Rectal smooth muscle tissue (tissue), 1 donor: ENCODE results near the gene CYB5R4.
"Not testable (repeated sequence)": the region's sequence is repeated elsewhere in the genome, so short reads cannot be mapped to it uniquely, and the experiment has no call there.

Experiments
- H3K27ac ChIP-seq: one replicate; pipeline ENCODE4 v1.7.0; 2013; ENCODE audit warnings: low read depth, low read length, inconsistent platforms
- H3K27me3 ChIP-seq: one replicate; pipeline ENCODE4 v1.7.0; 2013; ENCODE audit warnings: low read length; ENCODE audit not compliant: control insufficient read depth, insufficient read depth
- H3K36me3 ChIP-seq: one replicate; pipeline ENCODE4 v1.7.0; 2013; ENCODE audit warnings: low read length; ENCODE audit not compliant: control insufficient read depth, insufficient read depth
- H3K4me1 ChIP-seq: one replicate; pipeline ENCODE4 v1.7.0; 2013; ENCODE audit warnings: low read length; ENCODE audit not compliant: control insufficient read depth, insufficient read depth
- H3K4me3 ChIP-seq: one replicate; pipeline ENCODE4 v1.7.0; 2013; ENCODE audit warnings: low read length
- H3K9ac ChIP-seq: one replicate; pipeline ENCODE4 v1.7.0; 2013; ENCODE audit warnings: low read length

CYB5R4 gene

GRCh38 chr6:83897094-83897493 is 37.6 kb downstream of the CYB5R4 start:
- H3K27ac ChIP-seq, H3K4me1 ChIP-seq, H3K36me3 ChIP-seq, H3K9ac ChIP-seq, H3K4me3 ChIP-seq, H3K27me3 ChIP-seq: not testable (repeated sequence)

- Histone ChIP-seq H3K4me3 (no peak overlapping the region), H3K9ac (no peak overlapping the region), H3K27me3 (no peaks in the 10 kb centered on the region), H3K4me1 (no peaks in the 10 kb centered on the region), H3K36me3 (no peaks in the 10 kb centered on the region), H3K27ac (no peak overlapping the region)
Measured at GRCh38 chr6:83901624-83902023, 42.1 kb downstream of the CYB5R4 start.

DNA sequence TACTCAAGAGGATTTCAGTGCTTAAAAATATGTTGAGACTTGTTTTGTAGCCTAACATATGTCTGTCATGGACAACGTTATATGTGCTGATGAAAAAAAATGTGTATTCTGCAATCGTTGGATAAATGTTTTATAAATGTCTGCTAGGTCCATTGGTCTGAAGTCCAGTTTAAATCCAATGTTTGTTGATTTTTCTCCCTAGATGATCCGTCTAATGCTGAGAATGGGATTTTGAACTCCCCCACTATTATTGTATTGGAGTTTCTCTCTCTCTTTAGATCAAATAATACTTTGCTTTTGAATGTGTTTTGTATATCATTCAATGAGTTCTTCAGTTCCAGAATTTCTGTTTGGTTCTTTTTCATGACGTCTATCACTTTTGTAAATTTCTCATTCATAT is 44.9 kb downstream of the CYB5R4 start:
- Histone ChIP-seq H3K27me3 (no peaks in the 10 kb centered on the region), H3K27ac (no peak overlapping the region), H3K4me1 (no peaks in the 10 kb centered on the region), H3K4me3 (no peak overlapping the region), H3K36me3 (no peaks in the 10 kb centered on the region), H3K9ac (no peak overlapping the region)

DNA sequence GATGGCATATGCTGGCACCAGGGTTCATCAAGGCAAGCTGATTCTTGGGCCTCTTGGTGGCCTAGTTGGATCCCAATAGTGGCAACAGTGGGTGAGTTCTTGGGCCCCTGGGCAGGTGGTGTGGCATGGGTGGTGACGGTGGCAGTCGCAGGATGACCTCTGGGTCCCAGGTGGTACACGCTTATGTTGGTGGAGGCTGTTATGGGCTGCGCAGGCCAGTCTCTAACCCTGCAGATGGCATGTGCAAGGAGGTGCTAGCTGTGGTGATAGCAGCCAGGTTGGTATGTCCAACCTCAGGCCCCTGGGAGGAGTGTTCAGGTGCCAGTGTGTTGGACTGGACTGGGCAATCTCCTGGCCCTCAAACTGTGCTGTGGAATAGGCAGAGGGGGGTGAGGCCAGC is 46.2 kb downstream of the CYB5R4 start:
- Histone ChIP-seq H3K27me3 (no peaks in the 10 kb centered on the region), H3K27ac (no peak overlapping the region), H3K36me3 (no peaks in the 10 kb centered on the region), H3K4me3 (no peak overlapping the region), H3K9ac (no peak overlapping the region), H3K4me1 (no peaks in the 10 kb centered on the region)

- not testable (repeated sequence) for H3K4me3 ChIP-seq, H3K27ac ChIP-seq
Measured at GRCh38 chr6:83907623-83908390, 48.3 kb downstream of the CYB5R4 start.

DNA sequence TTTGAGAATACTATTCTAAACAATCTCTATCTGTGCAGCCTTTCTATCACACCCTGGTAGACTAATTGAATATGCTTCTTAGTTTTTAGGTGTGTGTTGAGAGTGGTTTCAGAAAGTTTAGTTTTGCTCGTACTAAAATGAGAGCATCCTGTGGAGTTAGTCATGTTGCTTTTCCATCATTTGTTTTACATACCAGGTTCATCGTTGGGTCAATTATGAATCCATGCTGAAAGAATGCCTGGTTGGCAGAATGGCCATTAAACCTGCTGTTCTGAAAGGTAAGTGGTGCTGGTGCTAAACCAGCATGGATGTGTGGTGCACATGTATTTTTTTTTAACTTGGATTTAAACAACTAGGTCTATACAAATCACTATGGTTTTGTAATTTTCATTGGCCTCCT is 49.3 kb downstream of the CYB5R4 start:
- Histone ChIP-seq H3K4me1 (no peaks in the 10 kb centered on the region), H3K4me3 (no peak overlapping the region), H3K27ac (no peak overlapping the region), H3K9ac (no peak overlapping the region), H3K36me3 (no peaks in the 10 kb centered on the region), H3K27me3 (no peaks in the 10 kb centered on the region)

More at GRCh38 chr6:83907623-83908390, 48.3 kb downstream of the CYB5R4 start:
- H3K9ac ChIP-seq, H3K4me1 ChIP-seq, H3K27me3 ChIP-seq, H3K36me3 ChIP-seq: not testable (repeated sequence)

DNA sequence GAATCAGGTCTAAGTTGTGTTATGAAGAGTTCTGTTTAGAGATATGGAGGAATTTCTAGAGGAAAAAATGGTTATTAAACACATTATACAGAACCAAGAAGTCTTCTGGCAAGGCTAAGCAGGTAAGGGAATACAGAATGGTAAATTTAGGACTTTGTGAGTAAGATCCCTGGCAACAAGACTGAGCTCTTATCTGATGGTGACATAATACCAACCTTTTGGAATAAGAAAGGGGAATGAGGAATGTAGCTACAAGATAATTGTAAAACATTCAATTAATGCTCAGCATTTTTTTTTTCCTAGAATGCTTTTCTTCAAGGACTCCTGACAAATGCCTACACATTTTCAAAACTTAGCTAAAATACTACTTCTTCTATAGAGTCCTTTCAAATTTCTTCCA is 51.8 kb downstream of the CYB5R4 start:
- no peaks in the 10 kb centered on the region for H3K36me3 ChIP-seq
- no peak overlapping the region for H3K27ac ChIP-seq

DNA sequence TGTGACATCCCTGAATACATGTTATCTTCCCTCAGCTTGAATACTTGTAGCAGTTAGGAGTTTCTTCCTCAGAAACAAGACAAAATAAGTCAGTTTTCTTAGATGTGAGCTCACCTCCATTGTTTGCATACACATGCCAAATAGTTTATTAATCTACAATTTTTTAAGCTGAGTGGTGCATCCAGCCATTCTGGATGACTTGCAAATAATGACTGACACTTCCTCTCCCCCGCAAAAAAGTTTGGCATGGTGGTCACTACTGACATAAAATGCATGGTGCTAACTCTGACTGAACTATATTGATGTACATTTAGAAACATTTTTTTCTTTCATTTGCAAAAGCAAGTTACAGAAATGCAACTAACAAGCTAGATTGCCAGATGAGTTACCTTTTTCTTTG is 55.5 kb downstream of the CYB5R4 start:
- no peak overlapping the region for H3K27ac ChIP-seq
- H3K4me1 ChIP-seq: no peaks in the 10 kb centered on the region
- H3K36me3 ChIP-seq: no peaks in the 10 kb centered on the region
- no peaks in the 10 kb centered on the region for H3K27me3 ChIP-seq
- no peak overlapping the region for H3K4me3 ChIP-seq
- H3K9ac ChIP-seq: no peak overlapping the region

More for the DNA sequence above, 51.8 kb downstream of the CYB5R4 start:
- H3K27me3 ChIP-seq: no peaks in the 10 kb centered on the region
- H3K4me1 ChIP-seq: no peaks in the 10 kb centered on the region
- no peak overlapping the region for H3K9ac ChIP-seq
- H3K4me3 ChIP-seq: no peak overlapping the region

DNA sequence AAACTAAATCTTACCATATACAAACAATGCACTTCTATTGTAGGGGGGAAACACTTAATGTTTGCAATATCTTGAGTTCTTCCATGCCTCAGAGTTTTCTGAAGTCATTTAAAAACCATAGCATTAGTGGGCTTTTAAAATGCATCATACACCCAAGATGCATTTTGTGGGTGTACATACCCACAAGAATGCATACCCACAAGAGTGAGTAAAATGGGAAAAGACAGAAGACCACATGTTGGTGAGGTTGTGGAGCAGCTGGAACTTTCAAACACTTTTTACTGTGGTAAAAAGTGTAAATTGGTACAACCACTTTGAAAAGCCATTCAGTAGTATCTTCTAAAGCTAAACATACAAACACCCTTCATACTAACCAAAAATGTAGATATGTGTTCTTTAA is 57.5 kb downstream of the CYB5R4 start:
- Histone ChIP-seq H3K4me3 (no peak overlapping the region), H3K27ac (no peak overlapping the region), H3K36me3 (no peaks in the 10 kb centered on the region), H3K4me1 (no peaks in the 10 kb centered on the region), H3K9ac (no peak overlapping the region), H3K27me3 (no peaks in the 10 kb centered on the region)

DNA sequence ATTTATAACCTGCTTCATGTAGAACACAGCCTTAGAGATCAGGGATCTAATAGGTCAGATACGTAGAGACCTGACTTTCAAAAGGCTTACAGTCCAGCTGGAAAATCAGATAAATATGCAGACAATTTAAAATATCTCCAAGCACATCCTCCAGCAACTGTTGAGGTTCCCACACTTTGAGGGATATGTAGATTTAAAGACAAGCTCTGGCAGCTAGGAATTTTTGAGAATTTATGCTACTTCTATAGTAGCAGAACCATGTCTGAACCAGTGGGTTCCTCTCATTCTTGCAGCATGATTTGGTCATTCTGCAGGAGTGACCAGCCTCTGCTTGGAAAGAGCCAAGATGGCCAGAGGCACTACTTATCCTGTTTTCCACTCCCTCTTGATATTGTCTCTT is 60.5 kb downstream of the CYB5R4 start:
- H3K27me3 ChIP-seq: no peaks in the 10 kb centered on the region
- H3K4me3 ChIP-seq: no peak overlapping the region
- H3K9ac ChIP-seq: no peak overlapping the region
- peaks cover 2% of the 10 kb centered on the region for H3K36me3 ChIP-seq
- H3K4me1 ChIP-seq: no peaks in the 10 kb centered on the region
- no peak overlapping the region for H3K27ac ChIP-seq

GRCh38 chr6:83921315-83921714 is 61.8 kb downstream of the CYB5R4 start:
- H3K27ac ChIP-seq: no peak overlapping the region
- H3K36me3 ChIP-seq: peaks cover 3% of the 10 kb centered on the region
- no peak overlapping the region for H3K9ac ChIP-seq
- H3K4me3 ChIP-seq: no peak overlapping the region
- H3K4me1 ChIP-seq: no peaks in the 10 kb centered on the region
- H3K27me3 ChIP-seq: no peaks in the 10 kb centered on the region

- Histone ChIP-seq H3K27ac (no peak overlapping the region), H3K4me3 (no peak overlapping the region), H3K36me3 (peaks cover 3% of the 10 kb centered on the region), H3K4me1 (no peaks in the 10 kb centered on the region), H3K9ac (no peak overlapping the region), H3K27me3 (no peaks in the 10 kb centered on the region)
Measured at GRCh38 chr6:83927470-83927869, 68.0 kb downstream of the CYB5R4 start.

- H3K36me3 ChIP-seq: peaks cover 6% of the 10 kb centered on the region
- no peaks in the 10 kb centered on the region for H3K4me1 ChIP-seq
- no peak overlapping the region for H3K9ac ChIP-seq
- H3K27me3 ChIP-seq: no peaks in the 10 kb centered on the region
- no peak overlapping the region for H3K27ac ChIP-seq
- H3K4me3 ChIP-seq: no peak overlapping the region
Measured at GRCh38 chr6:83928286-83928685, 68.8 kb downstream of the CYB5R4 start.
